ENCODE measurements around the gene OSBPL3. TPM values are rescaled to one million over a fixed set of nuclear protein-coding genes. Genes with fewer than 3 reads are reported as not detected.
"Not testable (repeated sequence)": the region's sequence is repeated elsewhere in the genome, so short reads cannot be mapped to it uniquely, and the experiment has no call there.

Gene OSBPL3
- total RNA-seq, 1 donor from 2014 or later, result 59.2 TPM

- H3K4me3 ChIP-seq, result no peak overlapping the region
- no peaks in the 10 kb centered on the region for H3K9me3 ChIP-seq
- H3K36me3 ChIP-seq, result no peaks in the 10 kb centered on the region
- H3K4me1 ChIP-seq, result peaks cover 8% of the 10 kb centered on the region
- no peaks in the 10 kb centered on the region for H3K27me3 ChIP-seq
- TF ChIP-seq CTCF (IDR thresholded peaks at IDR 0.05), result no peak
- TF ChIP-seq POLR2AphosphoS5 (IDR thresholded peaks at IDR 0.05; ENCODE audit: insufficient read depth in 1 of 2, low read depth in 1 of 2), result no peak
- TF ChIP-seq POLR2A (IDR thresholded peaks at IDR 0.05), result no peak
- H3K27ac ChIP-seq, result no peak overlapping the region
- intact Hi-C loops (cut with DNase I), result no loop called here
- DNase-seq (ENCODE audit: extremely low spot score in 2 of 2), result no peak
Measured at GRCh38 chr7:24905996-24906770, 73.8 kb downstream of the OSBPL3 start.

GRCh38 chr7:24903992-24904391, 76.0 kb downstream of the OSBPL3 start:
- H3K27me3 ChIP-seq; H3K4me1 ChIP-seq; DNase-seq (ENCODE audit: extremely low spot score in 2 of 2); H3K27ac ChIP-seq; H3K36me3 ChIP-seq; intact Hi-C loops (cut with DNase I); H3K9me3 ChIP-seq; H3K4me3 ChIP-seq: not testable (repeated sequence)

GRCh38 chr7:24903559-24903958, 76.4 kb downstream of the OSBPL3 start:
- TF ChIP-seq CTCF (IDR thresholded peaks at IDR 0.05) (no peak), POLR2A (IDR thresholded peaks at IDR 0.05) (no peak), POLR2AphosphoS5 (IDR thresholded peaks at IDR 0.05; ENCODE audit: insufficient read depth in 1 of 2, low read depth in 1 of 2) (no peak)
- H3K36me3 ChIP-seq, result no peaks in the 10 kb centered on the region
- no peak overlapping the region for H3K27ac ChIP-seq
- H3K4me3 ChIP-seq, result no peak overlapping the region
- peaks cover 8% of the 10 kb centered on the region for H3K4me1 ChIP-seq
- no peaks in the 10 kb centered on the region for H3K9me3 ChIP-seq
- intact Hi-C loops (cut with DNase I), result no loop called here
- no peak for DNase-seq (ENCODE audit: extremely low spot score in 2 of 2)
- H3K27me3 ChIP-seq, result no peaks in the 10 kb centered on the region

- intact Hi-C loops (cut with DNase I), result no loop called here
- H3K4me1 ChIP-seq, result peaks cover 7% of the 10 kb centered on the region
- no peak overlapping the region for H3K4me3 ChIP-seq
- H3K9me3 ChIP-seq, result no peaks in the 10 kb centered on the region
- no peak for DNase-seq (ENCODE audit: extremely low spot score in 2 of 2)
- H3K36me3 ChIP-seq, result no peaks in the 10 kb centered on the region
- no peaks in the 10 kb centered on the region for H3K27me3 ChIP-seq
- TF ChIP-seq POLR2A (IDR thresholded peaks at IDR 0.05) (no peak), POLR2AphosphoS5 (IDR thresholded peaks at IDR 0.05; ENCODE audit: insufficient read depth in 1 of 2, low read depth in 1 of 2) (no peak), CTCF (IDR thresholded peaks at IDR 0.05) (no peak)
- H3K27ac ChIP-seq, result no peak overlapping the region
Measured at GRCh38 chr7:24902931-24903330, 77.0 kb downstream of the OSBPL3 start.

GRCh38 chr7:24902276-24902675, 77.7 kb downstream of the OSBPL3 start:
- H3K27ac ChIP-seq, result no peak overlapping the region
- no peaks in the 10 kb centered on the region for H3K36me3 ChIP-seq
- no peaks in the 10 kb centered on the region for H3K9me3 ChIP-seq
- intact Hi-C loops (cut with DNase I), result no loop called here
- peaks cover under 1% of the 10 kb centered on the region for H3K4me1 ChIP-seq
- no peak overlapping the region for H3K4me3 ChIP-seq
- TF ChIP-seq CTCF (IDR thresholded peaks at IDR 0.05) (no peak), POLR2AphosphoS5 (IDR thresholded peaks at IDR 0.05; ENCODE audit: insufficient read depth in 1 of 2, low read depth in 1 of 2) (no peak)
- H3K27me3 ChIP-seq, result no peaks in the 10 kb centered on the region
- no peak for DNase-seq (ENCODE audit: extremely low spot score in 2 of 2)
